ENCODE measurements around the gene ZC3H12A. TPM values are rescaled to one million over a fixed set of nuclear protein-coding genes. Genes with fewer than 3 reads are reported as not detected.

The ZC3H12A gene
- total and polyA plus RNA-seq, 2 experiments from 2014 or later: 30.8 to 46.2 TPM

DNA sequence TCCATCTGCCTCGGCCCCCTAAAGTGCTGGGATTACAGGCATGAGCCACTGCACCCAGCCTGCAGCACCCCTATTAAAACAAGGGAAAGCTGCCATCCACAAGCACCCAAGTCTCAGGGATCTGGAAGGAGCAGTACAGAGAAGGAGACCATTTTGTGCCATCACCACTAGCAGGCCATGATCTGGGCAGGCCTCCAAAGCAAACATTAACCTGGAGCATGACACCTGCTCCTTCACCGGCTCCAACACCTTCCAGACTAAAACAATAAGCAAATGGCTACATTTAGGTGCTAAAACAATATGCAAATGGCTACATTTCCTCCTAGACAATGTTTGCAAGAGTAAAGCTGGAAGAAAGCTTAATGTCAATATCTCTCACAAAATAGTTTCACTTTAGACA lies 23.5 kb downstream of the ZC3H12A start:
- Histone ChIP-seq H2AFZ (no peak overlapping the region), H3K27me3 (no peaks in the 10 kb centered on the region), H3K4me1 (ENCODE audit: insufficient read depth) (no peaks in the 10 kb centered on the region), H3K4me2 (no peak overlapping the region), H3K36me3 (replicated peaks; ENCODE audit: insufficient read depth, low read depth) (no peaks in the 10 kb centered on the region), H3K9me2 (replicated peaks; ENCODE audit: insufficient read depth) (no peaks in the 10 kb centered on the region), H3K79me2 (peaks cover 2% of the 10 kb centered on the region), H3K27ac (no peak overlapping the region), H3K9me3 (ENCODE audit: low read depth) (no peaks in the 10 kb centered on the region), H4K20me1 (ENCODE audit: insufficient read depth, poor library complexity, severe bottlenecking) (no peaks in the 10 kb centered on the region), H3K4me3 (no peak overlapping the region)
- DNase-seq (ENCODE audit: low spot score): no peak
- TF ChIP-seq, protein P1, sequence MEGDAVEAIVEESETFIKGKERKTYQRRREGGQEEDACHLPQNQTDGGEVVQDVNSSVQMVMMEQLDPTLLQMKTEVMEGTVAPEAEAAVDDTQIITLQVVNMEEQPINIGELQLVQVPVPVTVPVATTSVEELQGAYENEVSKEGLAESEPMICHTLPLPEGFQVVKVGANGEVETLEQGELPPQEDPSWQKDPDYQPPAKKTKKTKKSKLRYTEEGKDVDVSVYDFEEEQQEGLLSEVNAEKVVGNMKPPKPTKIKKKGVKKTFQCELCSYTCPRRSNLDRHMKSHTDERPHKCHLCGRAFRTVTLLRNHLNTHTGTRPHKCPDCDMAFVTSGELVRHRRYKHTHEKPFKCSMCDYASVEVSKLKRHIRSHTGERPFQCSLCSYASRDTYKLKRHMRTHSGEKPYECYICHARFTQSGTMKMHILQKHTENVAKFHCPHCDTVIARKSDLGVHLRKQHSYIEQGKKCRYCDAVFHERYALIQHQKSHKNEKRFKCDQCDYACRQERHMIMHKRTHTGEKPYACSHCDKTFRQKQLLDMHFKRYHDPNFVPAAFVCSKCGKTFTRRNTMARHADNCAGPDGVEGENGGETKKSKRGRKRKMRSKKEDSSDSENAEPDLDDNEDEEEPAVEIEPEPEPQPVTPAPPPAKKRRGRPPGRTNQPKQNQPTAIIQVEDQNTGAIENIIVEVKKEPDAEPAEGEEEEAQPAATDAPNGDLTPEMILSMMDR (IDR thresholded peaks at IDR 0.05; ENCODE audit: poor library complexity): no peak
- TF ChIP-seq EZH2 (IDR thresholded peaks at IDR 0.05; ENCODE audit: borderline replicate concordance) (no peak), EZH2phosphoT487 (IDR thresholded peaks at IDR 0.05; ENCODE audit: low read depth, severe bottlenecking, unreplicated experiment) (no peak)
- 93% methylated on average over 2 of the region's 2 CpGs for WGBS (ENCODE audit: low lambda C conversion rate, missing lambda C conversion rate)

- TF ChIP-seq EZH2phosphoT487 (IDR thresholded peaks at IDR 0.05; ENCODE audit: low read depth, severe bottlenecking, unreplicated experiment): no peak
- TF ChIP-seq, protein P1 (IDR thresholded peaks at IDR 0.05; ENCODE audit: poor library complexity): no peak
- no peak for TF ChIP-seq EZH2 (IDR thresholded peaks at IDR 0.05; ENCODE audit: borderline replicate concordance)
- Histone ChIP-seq H3K4me2 (no peak overlapping the region), H2AFZ (no peak overlapping the region), H3K36me3 (replicated peaks; ENCODE audit: insufficient read depth, low read depth) (no peaks in the 10 kb centered on the region), H3K27ac (no peak overlapping the region), H3K9me3 (ENCODE audit: low read depth) (no peaks in the 10 kb centered on the region), H3K79me2 (peaks cover 2% of the 10 kb centered on the region), H3K4me1 (ENCODE audit: insufficient read depth) (no peaks in the 10 kb centered on the region), H4K20me1 (ENCODE audit: insufficient read depth, poor library complexity, severe bottlenecking) (no peaks in the 10 kb centered on the region), H3K4me3 (no peak overlapping the region), H3K9me2 (replicated peaks; ENCODE audit: insufficient read depth) (no peaks in the 10 kb centered on the region), H3K27me3 (no peaks in the 10 kb centered on the region)
- DNase-seq (ENCODE audit: low spot score): peak; percentile 10
- WGBS (ENCODE audit: low lambda C conversion rate, missing lambda C conversion rate): 90% methylated on average over 4 of the region's 4 CpGs
These were observed 24.7 kb downstream of the ZC3H12A start for GRCh38 chr1:37498872-37499617.

DNA sequence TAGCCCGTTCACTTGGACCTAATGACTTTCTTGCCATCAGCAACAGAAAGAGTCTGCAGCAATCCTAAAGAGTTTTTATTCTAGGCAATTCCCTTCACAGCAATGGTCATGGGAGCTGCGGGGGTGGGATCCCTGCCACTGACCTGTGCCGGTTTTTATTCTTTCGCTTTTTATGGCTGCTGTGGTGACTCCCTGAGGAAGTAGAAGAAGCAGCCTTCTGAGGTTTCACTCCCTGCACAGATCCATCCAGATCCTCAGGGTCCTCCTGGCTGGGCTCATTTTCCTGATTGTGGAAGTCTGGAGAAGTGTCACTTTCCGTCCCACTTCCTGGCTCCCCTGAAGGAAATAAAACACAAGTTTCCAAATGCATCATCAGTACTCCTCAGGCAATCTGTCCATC lies 27.3 kb downstream of the ZC3H12A start:
- Histone ChIP-seq H2AFZ (no peak overlapping the region), H3K4me3 (no peak overlapping the region), H4K20me1 (ENCODE audit: insufficient read depth, poor library complexity, severe bottlenecking) (no peaks in the 10 kb centered on the region), H3K4me1 (ENCODE audit: insufficient read depth) (no peaks in the 10 kb centered on the region), H3K9me2 (replicated peaks; ENCODE audit: insufficient read depth) (no peaks in the 10 kb centered on the region), H3K36me3 (replicated peaks; ENCODE audit: insufficient read depth, low read depth) (no peaks in the 10 kb centered on the region), H3K27ac (no peak overlapping the region), H3K79me2 (peaks cover 2% of the 10 kb centered on the region), H3K9me3 (ENCODE audit: low read depth) (no peaks in the 10 kb centered on the region), H3K27me3 (no peaks in the 10 kb centered on the region), H3K4me2 (no peak overlapping the region)
- TF ChIP-seq EZH2phosphoT487 (IDR thresholded peaks at IDR 0.05; ENCODE audit: low read depth, severe bottlenecking, unreplicated experiment) (no peak), EZH2 (IDR thresholded peaks at IDR 0.05; ENCODE audit: borderline replicate concordance) (no peak)
- TF ChIP-seq, protein P1 (IDR thresholded peaks at IDR 0.05; ENCODE audit: poor library complexity): no peak
- WGBS (ENCODE audit: low lambda C conversion rate, missing lambda C conversion rate): 95% methylated on average over 5 of the region's 5 CpGs
- DNase-seq (ENCODE audit: low spot score): no peak
